Mammary epithelial cell (primary cell): ENCODE results near the gene SLC39A10.

ENCODE experiments used
- CTCF ChIP-seq, 2 donors: IDR thresholded peaks in 1 of 2; conservative IDR thresholded peaks in 1 of 2; 2 replicates each; pipeline ENCODE4 v1.5.1; 2011 to 2012; ENCODE audit warnings: inconsistent platforms in 2 of 2, low read length in 2 of 2, mild to moderate bottlenecking in 2 of 2, control low read depth in 1 of 2, low read depth in 1 of 2; ENCODE audit not compliant: insufficient read depth in 1 of 2; ENCODE audit errors: extremely low read depth in 1 of 2
- EZH2 ChIP-seq: IDR thresholded peaks from 2 replicates; pipeline ENCODE4 v1.6.1; 2012; ENCODE audit warnings: low read length, inconsistent platforms, borderline replicate concordance

- TF ChIP-seq EZH2 (no peak), CTCF (conservative IDR thresholded peaks at IDR 0.05 in 1 of 2, IDR thresholded peaks at IDR 0.05 in 1 of 2; ENCODE audit: extremely low read depth in 1 of 2, insufficient read depth in 1 of 2, low read depth in 1 of 2, low read length in 2 of 2) (no peak)
These were observed 10.9 kb downstream of the SLC39A10 start for GRCh38 chr2:195667974-195668373.
